GM20000 (cell line): Measurements from ENCODE around the gene GULP1.

ENCODE experiments used
- DNase-seq: peaks from one replicate; pipeline ENCODE4 v3.0.0; 2012; ENCODE audit warnings: low spot score
- CTCF ChIP-seq: IDR thresholded peaks from 2 replicates; pipeline ENCODE4 v1.5.1; 2012; ENCODE audit warnings: mild to moderate bottlenecking, control low read depth; ENCODE audit errors: extremely low read depth, missing control alignments

Gene GULP1

GRCh38 chr2:188619146-188619545 is 327.5 kb downstream of the GULP1 start:
- no peak for TF ChIP-seq CTCF
- no peak for DNase-seq

- no peak for DNase-seq
- no peak for TF ChIP-seq CTCF
Observed at GRCh38 chr2:188620916-188621315, 329.2 kb downstream of the GULP1 start.

- no peak for TF ChIP-seq CTCF
- no peak for DNase-seq
Observed at GRCh38 chr2:188622601-188623260, 331.1 kb downstream of the GULP1 start.

- no peak for DNase-seq
- no peak for TF ChIP-seq CTCF
Observed at GRCh38 chr2:188623995-188624643, 332.4 kb downstream of the GULP1 start.

- no peak for TF ChIP-seq CTCF
- no peak for DNase-seq
Observed at GRCh38 chr2:188627471-188627870, 335.8 kb downstream of the GULP1 start.

- no peak for TF ChIP-seq CTCF
- DNase-seq, result no peak
Observed at GRCh38 chr2:188628989-188629752, 337.5 kb downstream of the GULP1 start.
